GM06990 (cell line): ENCODE measurements around the gene EMSY.

Source experiments
- DNase-seq: peaks from one replicate; pipeline ENCODE4 v3.0.0-alpha.2; 2011; ENCODE audit not compliant: insufficient read length; ENCODE audit errors: extremely low read depth
- H3K27me3 ChIP-seq: replicated peaks from 2 replicates; pipeline ENCODE4 v1.6.0; 2011; ENCODE audit warnings: low read length; ENCODE audit not compliant: control insufficient read depth, insufficient read depth
- H3K36me3 ChIP-seq: 2 replicates; pipeline ENCODE4 v1.5.1; 2011; ENCODE audit warnings: low read length; ENCODE audit not compliant: control insufficient read depth, insufficient read depth
- H3K4me3 ChIP-seq: replicated peaks from 2 replicates; pipeline ENCODE4 v1.5.1; 2011; ENCODE audit warnings: low read depth, mild to moderate bottlenecking, control low read depth, low read length
- TF ChIP-seq, protein P1 (sequence below): IDR thresholded peaks from 2 replicates; pipeline ENCODE4 v1.5.1; 2011; ENCODE audit warnings: low read length, control low read depth, mild to moderate bottlenecking, inconsistent platforms; ENCODE audit not compliant: insufficient read depth, poor library complexity, severe bottlenecking

Gene EMSY

GRCh38 chr11:76406359-76406758 is 38.5 kb upstream of the EMSY start:
- H3K27me3 ChIP-seq: no peaks in the 10 kb centered on the region; the same call in 1 of the 2 replicates
- TF ChIP-seq, protein P1, sequence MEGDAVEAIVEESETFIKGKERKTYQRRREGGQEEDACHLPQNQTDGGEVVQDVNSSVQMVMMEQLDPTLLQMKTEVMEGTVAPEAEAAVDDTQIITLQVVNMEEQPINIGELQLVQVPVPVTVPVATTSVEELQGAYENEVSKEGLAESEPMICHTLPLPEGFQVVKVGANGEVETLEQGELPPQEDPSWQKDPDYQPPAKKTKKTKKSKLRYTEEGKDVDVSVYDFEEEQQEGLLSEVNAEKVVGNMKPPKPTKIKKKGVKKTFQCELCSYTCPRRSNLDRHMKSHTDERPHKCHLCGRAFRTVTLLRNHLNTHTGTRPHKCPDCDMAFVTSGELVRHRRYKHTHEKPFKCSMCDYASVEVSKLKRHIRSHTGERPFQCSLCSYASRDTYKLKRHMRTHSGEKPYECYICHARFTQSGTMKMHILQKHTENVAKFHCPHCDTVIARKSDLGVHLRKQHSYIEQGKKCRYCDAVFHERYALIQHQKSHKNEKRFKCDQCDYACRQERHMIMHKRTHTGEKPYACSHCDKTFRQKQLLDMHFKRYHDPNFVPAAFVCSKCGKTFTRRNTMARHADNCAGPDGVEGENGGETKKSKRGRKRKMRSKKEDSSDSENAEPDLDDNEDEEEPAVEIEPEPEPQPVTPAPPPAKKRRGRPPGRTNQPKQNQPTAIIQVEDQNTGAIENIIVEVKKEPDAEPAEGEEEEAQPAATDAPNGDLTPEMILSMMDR: no peak
- no peak for DNase-seq
- no peaks in the 10 kb centered on the region for H3K36me3 ChIP-seq
- no peak overlapping the region for H3K4me3 ChIP-seq

- TF ChIP-seq, protein P1: no peak
Observed at GRCh38 chr11:76408171-76408965, 36.5 kb upstream of the EMSY start.

DNA sequence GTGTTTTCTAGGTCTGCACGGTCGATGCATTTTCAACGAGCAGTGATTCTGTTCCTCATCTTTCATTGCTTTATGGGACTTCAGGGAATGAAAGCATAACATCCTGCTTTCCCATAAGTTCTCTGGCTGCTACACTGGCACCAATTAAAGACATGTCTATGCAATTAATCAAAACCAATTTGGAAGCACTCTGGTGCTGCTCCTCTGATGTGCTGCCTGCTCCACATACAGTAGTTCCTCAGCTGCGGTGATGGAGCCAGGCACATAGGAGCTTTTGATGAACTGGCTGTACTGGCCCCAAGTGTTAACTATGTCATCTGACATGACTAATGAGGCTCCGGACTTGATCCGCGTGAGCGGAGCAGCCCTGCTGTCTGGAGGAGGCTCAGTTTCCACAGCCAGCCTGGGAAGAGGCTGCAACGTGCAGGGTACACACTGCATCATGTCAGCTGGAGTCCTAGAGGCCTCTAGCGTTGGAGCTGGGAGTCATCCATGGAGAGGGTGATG is 33.9 kb upstream of the EMSY start:
- H3K27me3 ChIP-seq: no peaks in the 10 kb centered on the region
- DNase-seq: no peak
- H3K4me3 ChIP-seq: no peak overlapping the region
- no peaks in the 10 kb centered on the region for H3K36me3 ChIP-seq
- TF ChIP-seq, protein P1: no peak

More at GRCh38 chr11:76408171-76408965, 36.5 kb upstream of the EMSY start:
- Histone ChIP-seq H3K36me3 (no peaks in the 10 kb centered on the region), H3K4me3 (no peak overlapping the region), H3K27me3 (no peaks in the 10 kb centered on the region; the same call in 1 of the 2 replicates)
- DNase-seq: no peak

GRCh38 chr11:76415073-76415472 is 29.7 kb upstream of the EMSY start:
- TF ChIP-seq, protein P1: no peak
- H3K27me3 ChIP-seq: no peaks in the 10 kb centered on the region
- no peak overlapping the region for H3K4me3 ChIP-seq
- H3K36me3 ChIP-seq: no peaks in the 10 kb centered on the region
- DNase-seq: no peak

GRCh38 chr11:76419896-76420295 is 24.9 kb upstream of the EMSY start:
- TF ChIP-seq, protein P1: peak; percentile 73
- Histone ChIP-seq H3K36me3 (no peaks in the 10 kb centered on the region), H3K4me3 (no peak overlapping the region), H3K27me3 (no peaks in the 10 kb centered on the region)
- no peak for DNase-seq
